DMS153 treated with DMSO at 0.1 percent for 48 hours (cell line): ENCODE results near the gene KRTAP5-8.
"Not testable (repeated sequence)": the region's sequence is repeated elsewhere in the genome, so short reads cannot be mapped to it uniquely, and the experiment has no call there.

ENCODE experiments used
- DNase-seq: peaks from one replicate; lab custom pipeline; 2025; ENCODE audit not compliant: unreplicated experiment; lab: John Stamatoyannopoulos, UW

The KRTAP5-8 gene

GRCh38 chr11:71505781-71506180, 32.0 kb upstream of the KRTAP5-8 start:
- DNase-seq, result no peak

GRCh38 chr11:71507102-71507501, 30.7 kb upstream of the KRTAP5-8 start:
- no peak for DNase-seq

GRCh38 chr11:71518506-71519471, 19.0 kb upstream of the KRTAP5-8 start:
- DNase-seq, result no peak

- no peak for DNase-seq
Measured at GRCh38 chr11:71519546-71519945, 18.3 kb upstream of the KRTAP5-8 start.

- DNase-seq, result no peak
Measured at GRCh38 chr11:71525188-71525937, 12.5 kb upstream of the KRTAP5-8 start.

GRCh38 chr11:71525938-71526495, 11.8 kb upstream of the KRTAP5-8 start:
- no peak for DNase-seq

GRCh38 chr11:71526796-71527575, 10.8 kb upstream of the KRTAP5-8 start, which contains the start of gene KRTAP5-7:
Gene KRTAP5-7 (plus strand): TSS chr11:71527267. CDS start chr11:71527301, 34 bp downstream.
- not testable (repeated sequence) for DNase-seq

- DNase-seq, result no peak
Measured at GRCh38 chr11:71527576-71528210, 10.1 kb upstream of the KRTAP5-8 start.

- no peak for DNase-seq
Measured at GRCh38 chr11:71530602-71531001, 7.2 kb upstream of the KRTAP5-8 start.

GRCh38 chr11:71532036-71532610, 5.7 kb upstream of the KRTAP5-8 start:
- DNase-seq, result no peak

- DNase-seq, result not testable (repeated sequence)
Measured at GRCh38 chr11:71534711-71535608, 2.9 kb upstream of the KRTAP5-8 start.

GRCh38 chr11:71535825-71536224, 2.0 kb upstream of the KRTAP5-8 start:
- DNase-seq, result no peak

- no peak for DNase-seq
Measured at GRCh38 chr11:71537537-71537936, 288 bp upstream of the KRTAP5-8 start.

- no peak for DNase-seq
Measured at GRCh38 chr11:71538666-71538990, 803 bp downstream of the KRTAP5-8 start.

GRCh38 chr11:71539017-71539416, 1.2 kb downstream of the KRTAP5-8 start:
- DNase-seq, result no peak

- not testable (repeated sequence) for DNase-seq
Measured at GRCh38 chr11:71539971-71540370, 2.1 kb downstream of the KRTAP5-8 start.

- DNase-seq, result not testable (repeated sequence)
Measured at GRCh38 chr11:71540521-71541304, 2.9 kb downstream of the KRTAP5-8 start.

- DNase-seq, result no peak
Measured at GRCh38 chr11:71542382-71542781, 4.6 kb downstream of the KRTAP5-8 start.
